Esophagus muscularis mucosa (tissue), 4 donors: Measurements from ENCODE around the gene BCL2L1. TPM values are rescaled to one million over a fixed set of nuclear protein-coding genes. Genes with fewer than 3 reads are reported as not detected.

Source experiments
- DNase-seq: peaks from one replicate; pipeline ENCODE4 v3.0.0-alpha.2; 2017; ENCODE audit errors: extremely low spot score
- H3K27ac ChIP-seq, 4 donors: fragments of 200-600 bp; sonication (generic); replicated peaks in 1 of 4; 1 replicate in 3 of 4; 2 replicates in 1 of 4; pipeline ENCODE4 v1.5.1; 2016 to 2019; ENCODE audit warnings: mild to moderate bottlenecking in 1 of 4
- H3K27me3 ChIP-seq, 4 donors: fragments of 200-600 bp; sonication (generic); one replicate each; pipeline versions ENCODE4 v1.5.1 to v1.6.0; 2016 to 2019
- H3K36me3 ChIP-seq, 4 donors: fragments of 200-600 bp; sonication (generic); one replicate each; pipeline ENCODE4 v1.5.1; 2016 to 2019
- H3K4me1 ChIP-seq, 4 donors: fragments of 200-600 bp; sonication (generic); one replicate each; pipeline ENCODE4 v1.5.1; 2016 to 2019
- H3K4me3 ChIP-seq, 4 donors: fragments of 200-600 bp; sonication (generic); 1 replicate in 2 of 4; 2 replicates in 2 of 4; pipeline ENCODE4 v1.5.1; 2016 to 2019; ENCODE audit warnings: mild to moderate bottlenecking in 4 of 4, moderate library complexity in 1 of 4
- H3K9me3 ChIP-seq, 4 donors: fragments of 200-600 bp; sonication (generic); 1 replicate in 3 of 4; 2 replicates in 1 of 4; pipeline ENCODE4 v1.5.1; 2016 to 2019
- EP300 ChIP-seq: sonication (generic); formaldehyde crosslinking; IDR thresholded peaks from one replicate; pipeline ENCODE4 v1.6.1; 2017; ENCODE audit warnings: antibody characterized with exemption
- POLR2A ChIP-seq: fragments of 450-650 bp; IDR thresholded peaks from one replicate; pipeline ENCODE4 v1.6.1; 2017; ENCODE audit warnings: antibody characterized with exemption, moderate library complexity, mild to moderate bottlenecking, low read depth
- POLR2AphosphoS5 ChIP-seq, 2 donors: sonication (generic); formaldehyde crosslinking; IDR thresholded peaks; one replicate each; pipeline ENCODE4 v1.6.1; 2017; ENCODE audit warnings: antibody characterized with exemption in 2 of 2
- WGBS: methylation state at CpG from one replicate; pipeline ENCODE4 v1.1.5; 2018; 5-methylcytosine and 5-hydroxymethylcytosine counted together
- intact Hi-C: fragments of 100-400 bp; cut with DNase I; formaldehyde crosslinking; loops from one replicate; pipeline ENCODE4 v1.15.1; 2023
- total RNA-seq, 4 donors: library from RNA; depleted of rRNA; stranded (reverse); fragments of >200 nt; gene quantifications; one replicate each; pipeline versions ENCODE4 v1.1.0 to v1.2.1, GENCODE V29; 2016
- TF ChIP-seq, protein P1 (sequence below), 3 experiments: fragments of 200-600 bp in 2 of 3; fragments of 450-650 bp in 1 of 3; sonication (generic) in 2 of 3; IDR thresholded peaks; one replicate each; pipeline ENCODE4 v1.5.1; 2017 to 2019; ENCODE audit warnings: antibody characterized with exemption in 3 of 3, mild to moderate bottlenecking in 2 of 3, moderate library complexity in 1 of 3

The BCL2L1 gene
- total RNA-seq, 4 donors from 2014 or later = 94.3 to 181 (median 140) TPM

DNA sequence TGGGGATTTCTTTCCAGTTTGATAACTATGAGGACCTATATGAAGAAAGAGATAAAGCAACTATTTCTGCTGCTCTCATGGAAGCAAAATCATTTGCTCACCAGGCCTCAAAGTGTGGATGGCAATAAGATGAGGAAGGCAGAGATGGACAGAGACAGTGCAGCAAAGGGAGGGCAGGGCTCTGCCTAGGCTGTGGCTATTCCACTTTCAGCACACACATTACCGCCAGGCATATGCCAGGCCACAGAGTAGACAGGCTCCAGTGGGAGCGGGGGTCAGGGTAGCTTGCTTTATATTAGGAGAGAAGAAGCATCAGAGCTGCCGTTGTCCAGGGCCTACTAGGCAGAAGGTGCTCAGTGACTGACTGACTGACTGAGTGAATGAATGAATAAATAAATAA is 40.9 kb downstream of the BCL2L1 start:
- no peak for DNase-seq
- Histone ChIP-seq H3K9me3 (no peaks in the 10 kb centered on the region), H3K4me1 (peaks cover 84 to 93% (median 86%) of the 10 kb centered on the region in 4 donors), H3K36me3 (peaks cover 0 to 54% (median 36%) of the 10 kb centered on the region in 4 donors), H3K4me3 (no peak overlapping the region), H3K27ac (no peak overlapping the region), H3K27me3 (no peaks in the 10 kb centered on the region)
- no peak for TF ChIP-seq POLR2AphosphoS5 (IDR thresholded peaks at IDR 0.05)
- TF ChIP-seq, protein P1, sequence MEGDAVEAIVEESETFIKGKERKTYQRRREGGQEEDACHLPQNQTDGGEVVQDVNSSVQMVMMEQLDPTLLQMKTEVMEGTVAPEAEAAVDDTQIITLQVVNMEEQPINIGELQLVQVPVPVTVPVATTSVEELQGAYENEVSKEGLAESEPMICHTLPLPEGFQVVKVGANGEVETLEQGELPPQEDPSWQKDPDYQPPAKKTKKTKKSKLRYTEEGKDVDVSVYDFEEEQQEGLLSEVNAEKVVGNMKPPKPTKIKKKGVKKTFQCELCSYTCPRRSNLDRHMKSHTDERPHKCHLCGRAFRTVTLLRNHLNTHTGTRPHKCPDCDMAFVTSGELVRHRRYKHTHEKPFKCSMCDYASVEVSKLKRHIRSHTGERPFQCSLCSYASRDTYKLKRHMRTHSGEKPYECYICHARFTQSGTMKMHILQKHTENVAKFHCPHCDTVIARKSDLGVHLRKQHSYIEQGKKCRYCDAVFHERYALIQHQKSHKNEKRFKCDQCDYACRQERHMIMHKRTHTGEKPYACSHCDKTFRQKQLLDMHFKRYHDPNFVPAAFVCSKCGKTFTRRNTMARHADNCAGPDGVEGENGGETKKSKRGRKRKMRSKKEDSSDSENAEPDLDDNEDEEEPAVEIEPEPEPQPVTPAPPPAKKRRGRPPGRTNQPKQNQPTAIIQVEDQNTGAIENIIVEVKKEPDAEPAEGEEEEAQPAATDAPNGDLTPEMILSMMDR (IDR thresholded peaks at IDR 0.05) = no peak
- TF ChIP-seq POLR2A = no peak
- no peak for TF ChIP-seq EP300
- intact Hi-C loops = no loop called here
- WGBS = 94% methylated on average over 3 of the region's 3 CpGs

DNA sequence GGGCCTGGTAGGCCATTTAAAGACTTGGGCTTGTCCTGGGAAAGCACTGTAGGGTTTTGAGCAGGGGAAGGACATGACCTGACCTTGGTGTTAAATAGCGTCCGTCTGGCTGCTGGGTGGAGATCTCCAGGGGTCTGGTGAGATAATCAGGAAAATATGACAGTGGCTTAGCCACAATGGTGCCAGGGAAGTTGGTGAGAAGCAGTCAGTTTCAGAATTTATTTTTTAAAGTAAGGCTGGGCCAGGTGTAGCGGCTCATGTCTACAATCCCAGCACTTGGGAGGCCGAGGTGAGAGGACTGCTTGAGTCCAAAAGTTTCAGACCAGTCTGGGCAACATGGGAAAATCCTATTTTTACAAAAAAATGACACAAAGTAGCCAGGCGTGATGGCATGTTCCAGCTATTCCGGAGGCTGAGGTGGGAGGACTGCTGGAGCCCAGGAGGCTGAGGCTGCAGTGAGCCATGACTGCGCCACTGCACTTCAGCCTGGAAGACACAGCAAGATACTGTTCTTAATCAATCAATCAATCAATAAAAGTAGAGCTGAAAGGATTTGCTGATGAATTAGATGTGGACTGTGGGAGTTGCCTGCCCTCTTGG is 41.4 kb downstream of the BCL2L1 start:
- Histone ChIP-seq H3K36me3 (peaks cover 0 to 59% (median 36%) of the 10 kb centered on the region in 4 donors), H3K4me3 (no peak overlapping the region), H3K4me1 (peaks cover 84 to 97% (median 91%) of the 10 kb centered on the region in 4 donors), H3K9me3 (no peaks in the 10 kb centered on the region), H3K27ac (no peak overlapping the region), H3K27me3 (no peaks in the 10 kb centered on the region)
- TF ChIP-seq POLR2A = no peak
- TF ChIP-seq, protein P1 (IDR thresholded peaks at IDR 0.05) = no peak
- TF ChIP-seq EP300 = no peak
- TF ChIP-seq POLR2AphosphoS5 (IDR thresholded peaks at IDR 0.05) = no peak
- 88% methylated on average over 7 of the region's 7 CpGs for WGBS
- intact Hi-C loops = no loop called here
- no peak for DNase-seq

DNA sequence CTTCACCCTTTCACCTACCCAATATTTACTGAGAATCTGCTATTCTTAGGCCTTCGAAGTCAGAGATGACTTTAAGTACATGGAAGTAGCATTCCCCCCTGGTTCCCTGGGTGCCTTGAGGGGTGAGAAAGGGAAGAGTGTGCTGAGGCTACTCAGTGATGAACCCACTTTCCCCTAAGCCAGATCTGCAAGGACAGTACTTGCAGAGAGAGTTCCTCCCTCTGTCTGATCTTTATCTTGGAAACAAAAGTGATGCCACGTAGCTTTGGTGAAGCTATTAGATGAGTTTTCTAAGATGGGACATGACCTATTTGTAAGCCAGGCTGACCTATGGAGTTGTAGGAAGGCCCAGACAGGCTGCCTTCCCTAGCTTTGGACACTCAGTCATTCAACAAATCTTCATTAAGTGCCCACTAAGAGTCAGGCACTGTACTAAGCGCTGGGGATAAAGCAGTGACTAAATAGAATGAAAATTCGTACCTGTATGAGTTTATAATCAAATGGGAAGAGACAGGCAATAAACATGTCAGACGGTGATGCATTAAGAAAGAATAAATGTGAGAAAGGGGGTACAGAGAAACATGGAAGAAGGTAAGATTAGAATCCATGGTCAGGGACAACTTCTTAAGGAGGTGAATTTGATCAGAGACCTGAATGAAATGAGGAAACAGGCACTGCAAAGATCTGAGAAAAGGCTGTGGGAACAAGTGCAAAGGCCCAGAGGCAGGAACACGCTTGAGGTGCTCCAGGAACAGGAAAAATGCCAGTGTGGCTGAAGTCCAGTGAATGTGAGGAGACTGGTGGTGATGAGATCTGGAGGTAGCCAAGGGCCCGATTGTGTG is 42.2 kb downstream of the BCL2L1 start:
- no peaks in the 10 kb centered on the region for H3K9me3 ChIP-seq
- H3K4me1 ChIP-seq = peaks cover 84 to 97% (median 92%) of the 10 kb centered on the region in 4 donors
- no peaks in the 10 kb centered on the region for H3K27me3 ChIP-seq
- WGBS = 89% methylated on average over 7 of the region's 7 CpGs
- DNase-seq = no peak
- peaks cover 0 to 61% (median 36%) of the 10 kb centered on the region in 4 donors for H3K36me3 ChIP-seq
- intact Hi-C loops = no loop called here
- no peak overlapping the region for H3K27ac ChIP-seq
- H3K4me3 ChIP-seq = no peak overlapping the region
- no peak for TF ChIP-seq EP300
- no peak for TF ChIP-seq POLR2A
- TF ChIP-seq, protein P1 (IDR thresholded peaks at IDR 0.05) = no peak
- no peak for TF ChIP-seq POLR2AphosphoS5 (IDR thresholded peaks at IDR 0.05)

DNA sequence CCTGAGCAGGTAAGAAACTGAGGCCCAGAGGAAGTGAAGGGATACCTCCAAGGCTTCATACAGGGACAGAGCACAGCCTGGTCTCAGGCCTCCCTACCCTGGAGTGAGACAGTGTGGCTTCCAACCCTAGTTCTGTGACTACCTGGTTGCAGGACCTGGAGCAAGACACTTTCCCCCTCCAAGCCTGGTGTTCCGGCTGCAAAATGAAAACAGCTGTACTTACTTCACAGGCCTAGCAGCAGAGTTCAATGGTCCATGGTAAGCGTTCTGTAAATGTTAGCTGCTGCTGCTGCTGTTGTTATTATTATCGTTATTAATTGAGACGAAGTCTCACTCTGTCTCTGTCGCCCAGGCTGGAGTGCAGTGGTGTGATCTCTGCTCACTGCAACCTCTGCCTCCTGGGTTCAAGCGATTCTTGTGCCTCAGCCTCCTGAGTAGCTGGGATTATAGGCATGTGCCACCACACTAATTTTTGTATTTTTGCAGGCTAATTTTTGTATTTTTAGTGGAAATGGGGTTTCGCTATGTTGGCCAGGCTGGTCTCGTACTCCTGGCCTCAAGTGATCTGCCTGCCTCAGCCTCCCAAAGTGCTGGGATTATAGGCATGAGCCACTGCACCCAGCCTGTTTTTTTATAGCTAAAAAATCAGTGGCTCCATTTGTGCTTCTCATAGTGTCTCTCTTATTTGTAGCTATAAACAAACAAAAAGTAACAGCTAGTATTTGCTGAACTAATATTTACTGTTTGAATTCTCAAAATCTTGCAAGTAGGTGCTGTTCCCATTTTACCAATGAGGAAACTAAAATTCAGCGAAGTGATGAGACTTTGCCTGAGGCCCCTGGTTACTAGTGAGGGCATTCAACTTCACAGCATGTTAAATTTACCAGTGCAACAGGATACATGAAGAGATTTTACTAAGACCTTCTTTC is 43.0 kb downstream of the BCL2L1 start:
- Histone ChIP-seq H3K4me3 (no peak overlapping the region), H3K4me1 (peaks cover 84 to 97% (median 92%) of the 10 kb centered on the region in 4 donors), H3K9me3 (no peaks in the 10 kb centered on the region), H3K27ac (no peak overlapping the region), H3K27me3 (no peaks in the 10 kb centered on the region), H3K36me3 (peaks cover 0 to 58% (median 33%) of the 10 kb centered on the region in 4 donors)
- TF ChIP-seq POLR2AphosphoS5 (IDR thresholded peaks at IDR 0.05) = no peak
- TF ChIP-seq, protein P1 (IDR thresholded peaks at IDR 0.05) = no peak
- TF ChIP-seq EP300 = no peak
- no peak for TF ChIP-seq POLR2A
- no peak for DNase-seq
- intact Hi-C loops = no loop called here
- 82% methylated on average over 9 of the region's 9 CpGs for WGBS
